GM21786 (cell line): ENCODE measurements around the gene CEACAM5.

Experiments
- ATAC-seq: cut with Tn5 transposase; IDR thresholded peaks from one replicate; pipeline ENCODE4 v1.9.1; 2021; ENCODE audit not compliant: unreplicated experiment

CEACAM5 gene

GRCh38 chr19:41708481-41708880, at the start of gene CEACAM5:
Gene CEACAM5, plus strand, starts transcription at chr19:41708626. Its CDS starts 106 bp downstream, at chr19:41708732.
- ATAC-seq, result no peak

- no peak for ATAC-seq
Observed at GRCh38 chr19:41666075-41666474, 42.4 kb upstream of the CEACAM5 start.

GRCh38 chr19:41668315-41668714, 40.1 kb upstream of the CEACAM5 start:
- ATAC-seq, result no peak

- no peak for ATAC-seq
Observed at GRCh38 chr19:41670755-41671154, 37.7 kb upstream of the CEACAM5 start.

- no peak for ATAC-seq
Observed at GRCh38 chr19:41671486-41671885, 36.9 kb upstream of the CEACAM5 start.

GRCh38 chr19:41682437-41682836, 26.0 kb upstream of the CEACAM5 start:
- ATAC-seq, result no peak

GRCh38 chr19:41687419-41687818, 21.0 kb upstream of the CEACAM5 start:
- no peak for ATAC-seq

- ATAC-seq, result no peak
Observed at GRCh38 chr19:41688098-41688497, 20.3 kb upstream of the CEACAM5 start, which contains the start of gene CEACAM7. Gene CEACAM7, minus strand, starts transcription at chr19:41688270. Its CDS starts 105 bp downstream, at chr19:41688165.

- ATAC-seq, result no peak
Observed at GRCh38 chr19:41688687-41689086, 19.7 kb upstream of the CEACAM5 start.

- no peak for ATAC-seq
Observed at GRCh38 chr19:41689993-41690800, 18.2 kb upstream of the CEACAM5 start.

GRCh38 chr19:41690801-41691065, 17.7 kb upstream of the CEACAM5 start:
- no peak for ATAC-seq

- ATAC-seq, result no peak
Observed at GRCh38 chr19:41691268-41691970, 17.0 kb upstream of the CEACAM5 start.

GRCh38 chr19:41694196-41694595, 14.2 kb upstream of the CEACAM5 start:
- ATAC-seq, result no peak

GRCh38 chr19:41694831-41695635, 13.4 kb upstream of the CEACAM5 start:
- ATAC-seq, result no peak

- ATAC-seq, result no peak
Observed at GRCh38 chr19:41695745-41696144, 12.7 kb upstream of the CEACAM5 start.

- no peak for ATAC-seq
Observed at GRCh38 chr19:41696402-41697197, 11.8 kb upstream of the CEACAM5 start.

- ATAC-seq, result no peak
Observed at GRCh38 chr19:41697198-41697855, 11.1 kb upstream of the CEACAM5 start.

- no peak for ATAC-seq
Observed at GRCh38 chr19:41698746-41699230, 9.6 kb upstream of the CEACAM5 start.

- no peak for ATAC-seq
Observed at GRCh38 chr19:41699231-41699967, 9.0 kb upstream of the CEACAM5 start.

GRCh38 chr19:41699968-41700323, 8.5 kb upstream of the CEACAM5 start:
- ATAC-seq, result no peak
